Cardiac fibroblast (primary cell): ENCODE data around the gene HLA-DPB1.

Source experiments
- DNase-seq, 2 donors: peaks; one replicate each; pipeline versions ENCODE4 v3.0.0 to v3.0.0-alpha.2; 2010; ENCODE audit warnings: low read depth in 2 of 2
- H3K4me3 ChIP-seq, 2 donors: replicated peaks in 1 of 2; 1 replicate in 1 of 2; 2 replicates in 1 of 2; pipeline ENCODE4 v1.5.1; 2011; ENCODE audit warnings: low read depth in 2 of 2, low read length in 2 of 2, mild to moderate bottlenecking in 2 of 2, moderate library complexity in 1 of 2
- CTCF ChIP-seq: IDR thresholded peaks from one replicate; pipeline ENCODE4 v1.5.1; 2011; ENCODE audit warnings: low read depth, mild to moderate bottlenecking, low read length, inconsistent platforms

Gene HLA-DPB1

GRCh38 chr6:33103776-33104175 lies 28.0 kb downstream of the HLA-DPB1 start:
- DNase-seq: no peak
- TF ChIP-seq CTCF: no peak
- H3K4me3 ChIP-seq: no peak overlapping the region

GRCh38 chr6:33104887-33105286 lies 29.1 kb downstream of the HLA-DPB1 start:
- no peak for TF ChIP-seq CTCF
- H3K4me3 ChIP-seq: no peak overlapping the region
- DNase-seq: no peak

GRCh38 chr6:33105386-33105785 lies 29.6 kb downstream of the HLA-DPB1 start:
- DNase-seq: no peak
- no peak overlapping the region for H3K4me3 ChIP-seq
- TF ChIP-seq CTCF: no peak

- no peak for DNase-seq
- no peak overlapping the region for H3K4me3 ChIP-seq
- TF ChIP-seq CTCF: no peak
Measured at GRCh38 chr6:33105916-33106871, 30.4 kb downstream of the HLA-DPB1 start.

- no peak for TF ChIP-seq CTCF
- DNase-seq: no peak
- H3K4me3 ChIP-seq: no peak overlapping the region
Measured at GRCh38 chr6:33107641-33108040, 31.9 kb downstream of the HLA-DPB1 start.

- DNase-seq: no peak
Measured at GRCh38 chr6:33108307-33108706, 32.5 kb downstream of the HLA-DPB1 start.

More at GRCh38 chr6:33108307-33108706, 32.5 kb downstream of the HLA-DPB1 start:
- H3K4me3 ChIP-seq: no peak overlapping the region
- no peak for TF ChIP-seq CTCF
